Vagina (tissue), 2 donors: ENCODE data around the gene ASH1L.

Experiments
- POLR2A ChIP-seq, 2 donors: fragments of 450-650 bp; IDR thresholded peaks; one replicate each; pipeline ENCODE4 v1.6.1; 2017; ENCODE audit warnings: antibody characterized with exemption in 2 of 2, mild to moderate bottlenecking in 2 of 2, moderate library complexity in 2 of 2
- TF ChIP-seq, protein P1 (sequence below), 3 experiments: fragments of 450-650 bp in 2 of 3; fragments of 200-600 bp in 1 of 3; sonication (generic) in 1 of 3; IDR thresholded peaks; one replicate each; pipeline ENCODE4 v1.5.1; 2017 to 2019; ENCODE audit warnings: antibody characterized with exemption in 3 of 3, mild to moderate bottlenecking in 2 of 3, moderate library complexity in 2 of 3

DNA sequence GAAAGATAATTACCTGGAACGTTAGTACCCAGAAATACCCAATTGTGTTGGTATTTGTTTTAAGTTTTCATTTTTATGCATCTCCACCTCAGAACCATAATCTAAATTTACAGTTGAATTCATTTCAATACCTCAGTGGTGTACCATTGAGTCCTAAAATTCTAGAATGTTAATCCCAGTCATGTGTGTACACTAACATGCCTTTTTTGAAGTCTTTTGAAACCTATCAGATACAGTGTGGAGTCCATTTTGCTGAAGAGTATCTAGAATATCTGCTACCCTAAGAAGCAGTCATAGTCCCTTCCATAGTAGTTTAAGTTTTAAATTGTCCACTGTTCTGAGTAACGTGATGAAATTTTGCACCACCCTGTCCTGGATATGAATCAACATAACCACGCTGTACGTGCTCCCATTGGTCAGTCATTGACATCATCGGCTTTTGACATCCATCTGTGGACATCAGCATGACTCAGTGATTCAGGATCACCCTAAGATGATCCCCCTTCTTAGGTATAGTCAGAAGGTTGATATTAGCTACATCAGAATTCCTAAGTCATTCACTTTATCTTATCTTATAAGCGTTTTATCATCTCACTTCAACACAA is 7.5 kb upstream of the ASH1L start:
- TF ChIP-seq, protein P1, sequence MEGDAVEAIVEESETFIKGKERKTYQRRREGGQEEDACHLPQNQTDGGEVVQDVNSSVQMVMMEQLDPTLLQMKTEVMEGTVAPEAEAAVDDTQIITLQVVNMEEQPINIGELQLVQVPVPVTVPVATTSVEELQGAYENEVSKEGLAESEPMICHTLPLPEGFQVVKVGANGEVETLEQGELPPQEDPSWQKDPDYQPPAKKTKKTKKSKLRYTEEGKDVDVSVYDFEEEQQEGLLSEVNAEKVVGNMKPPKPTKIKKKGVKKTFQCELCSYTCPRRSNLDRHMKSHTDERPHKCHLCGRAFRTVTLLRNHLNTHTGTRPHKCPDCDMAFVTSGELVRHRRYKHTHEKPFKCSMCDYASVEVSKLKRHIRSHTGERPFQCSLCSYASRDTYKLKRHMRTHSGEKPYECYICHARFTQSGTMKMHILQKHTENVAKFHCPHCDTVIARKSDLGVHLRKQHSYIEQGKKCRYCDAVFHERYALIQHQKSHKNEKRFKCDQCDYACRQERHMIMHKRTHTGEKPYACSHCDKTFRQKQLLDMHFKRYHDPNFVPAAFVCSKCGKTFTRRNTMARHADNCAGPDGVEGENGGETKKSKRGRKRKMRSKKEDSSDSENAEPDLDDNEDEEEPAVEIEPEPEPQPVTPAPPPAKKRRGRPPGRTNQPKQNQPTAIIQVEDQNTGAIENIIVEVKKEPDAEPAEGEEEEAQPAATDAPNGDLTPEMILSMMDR (IDR thresholded peaks at IDR 0.05), result no peak
- no peak for TF ChIP-seq POLR2A (IDR thresholded peaks at IDR 0.05)
